WTC11 (cell line): Measurements from ENCODE around the gene RABGGTA.

ENCODE experiments used
- ETV6 ChIP-seq: sonication (generic); formaldehyde crosslinking; IDR thresholded peaks from 2 replicates; pipeline ENCODE4 v1.8.1; 2022; ENCODE audit warnings: mild to moderate bottlenecking, missing genetic modification reagents
- FOXJ3 ChIP-seq: sonication (generic); formaldehyde crosslinking; IDR thresholded peaks from 2 replicates; pipeline ENCODE4 v1.9.0; 2021; ENCODE audit warnings: missing genetic modification reagents, mild to moderate bottlenecking, borderline replicate concordance
- FOXK1 ChIP-seq: sonication (generic); formaldehyde crosslinking; IDR thresholded peaks from 2 replicates; pipeline ENCODE4 v1.8.0; 2022; ENCODE audit warnings: mild to moderate bottlenecking, moderate library complexity, missing genetic modification reagents
- IRF2 ChIP-seq: sonication (generic); formaldehyde crosslinking; IDR thresholded peaks from 2 replicates; pipeline ENCODE4 v1.8.0; 2022; ENCODE audit warnings: low read depth, missing genetic modification reagents, borderline replicate concordance
- NFYB ChIP-seq: sonication (generic); formaldehyde crosslinking; conservative IDR thresholded peaks from 2 replicates; pipeline ENCODE4 v1.8.0; 2022; ENCODE audit warnings: low read depth, missing genetic modification reagents
- TEAD4 ChIP-seq: sonication (generic); formaldehyde crosslinking; IDR thresholded peaks from 2 replicates; pipeline ENCODE4 v1.8.0; 2022; ENCODE audit warnings: mild to moderate bottlenecking, missing genetic modification reagents
- ZNF423 ChIP-seq: fragments of 250-450 bp; sonication (Bioruptor Pico); IDR thresholded peaks from 2 replicates; pipeline ENCODE4 v2.1.2; 2022; ENCODE audit warnings: mild to moderate bottlenecking, moderate library complexity
- TF ChIP-seq, protein P1 (sequence below): sonication (generic); formaldehyde crosslinking; IDR thresholded peaks from 2 replicates; pipeline ENCODE4 v1.8.1; 2023; ENCODE audit warnings: mild to moderate bottlenecking, missing genetic modification reagents, moderate library complexity
- TF ChIP-seq, protein P2 (sequence below): sonication (generic); formaldehyde crosslinking; IDR thresholded peaks from 2 replicates; pipeline ENCODE4 v1.8.1; 2023; ENCODE audit warnings: mild to moderate bottlenecking, moderate library complexity, missing genetic modification reagents
- TF ChIP-seq, protein P3 (sequence below): sonication (generic); formaldehyde crosslinking; conservative IDR thresholded peaks from 2 replicates; pipeline ENCODE4 v1.8.1; 2022; ENCODE audit warnings: mild to moderate bottlenecking, missing genetic modification reagents
- TF ChIP-seq, protein P4 (sequence below): fragments of 200-600 bp; IDR thresholded peaks from 2 replicates; pipeline ENCODE4 v1.8.0; 2022; ENCODE audit warnings: antibody characterized with exemption
- TF ChIP-seq, protein P5 (sequence below): fragments of 250-450 bp; sonication (Bioruptor Pico); conservative IDR thresholded peaks from 2 replicates; pipeline ENCODE4 v1.9.0; 2021; ENCODE audit warnings: mild to moderate bottlenecking
- TF ChIP-seq, protein P6 (sequence below): sonication (generic); formaldehyde crosslinking; IDR thresholded peaks from 2 replicates; pipeline ENCODE4 v1.8.1; 2022; ENCODE audit warnings: low read depth, mild to moderate bottlenecking, moderate library complexity, missing genetic modification reagents, borderline replicate concordance
- TF ChIP-seq, protein P7 (sequence below): sonication (generic); formaldehyde crosslinking; IDR thresholded peaks from 2 replicates; pipeline ENCODE4 v1.8.1; 2022; ENCODE audit warnings: missing genetic modification reagents, borderline replicate concordance

DNA sequence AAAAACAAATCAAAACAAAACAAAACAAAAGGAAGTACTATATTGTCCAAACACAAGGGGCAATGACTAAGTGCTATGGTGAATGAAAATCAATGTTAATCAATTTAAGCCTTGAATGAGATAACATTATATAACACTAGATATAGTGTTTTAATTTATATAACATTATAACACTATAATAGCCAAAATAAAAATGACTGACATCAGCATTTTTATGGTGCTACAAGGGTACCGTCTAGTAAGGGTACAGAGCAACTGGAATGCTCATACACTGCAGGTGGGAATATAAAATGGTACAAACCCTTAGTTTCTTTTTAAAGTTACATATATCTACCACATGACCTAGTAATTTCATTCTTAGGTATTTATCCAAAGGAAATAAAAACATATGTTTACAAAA lies 44.9 kb downstream of the RABGGTA start:
- TF ChIP-seq, protein P1, sequence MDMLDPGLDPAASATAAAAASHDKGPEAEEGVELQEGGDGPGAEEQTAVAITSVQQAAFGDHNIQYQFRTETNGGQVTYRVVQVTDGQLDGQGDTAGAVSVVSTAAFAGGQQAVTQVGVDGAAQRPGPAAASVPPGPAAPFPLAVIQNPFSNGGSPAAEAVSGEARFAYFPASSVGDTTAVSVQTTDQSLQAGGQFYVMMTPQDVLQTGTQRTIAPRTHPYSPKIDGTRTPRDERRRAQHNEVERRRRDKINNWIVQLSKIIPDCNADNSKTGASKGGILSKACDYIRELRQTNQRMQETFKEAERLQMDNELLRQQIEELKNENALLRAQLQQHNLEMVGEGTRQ (CRISPR knock-in tag), result no peak
- TF ChIP-seq ETV6 (CRISPR knock-in tag) (no peak), ZNF423 (CRISPR knock-in tag) (no peak), NFYB (no peak), FOXK1 (CRISPR knock-in tag) (no peak), IRF2 (no peak), FOXJ3 (CRISPR knock-in tag) (no peak), TEAD4 (CRISPR knock-in tag) (no peak)
- TF ChIP-seq, protein P2, sequence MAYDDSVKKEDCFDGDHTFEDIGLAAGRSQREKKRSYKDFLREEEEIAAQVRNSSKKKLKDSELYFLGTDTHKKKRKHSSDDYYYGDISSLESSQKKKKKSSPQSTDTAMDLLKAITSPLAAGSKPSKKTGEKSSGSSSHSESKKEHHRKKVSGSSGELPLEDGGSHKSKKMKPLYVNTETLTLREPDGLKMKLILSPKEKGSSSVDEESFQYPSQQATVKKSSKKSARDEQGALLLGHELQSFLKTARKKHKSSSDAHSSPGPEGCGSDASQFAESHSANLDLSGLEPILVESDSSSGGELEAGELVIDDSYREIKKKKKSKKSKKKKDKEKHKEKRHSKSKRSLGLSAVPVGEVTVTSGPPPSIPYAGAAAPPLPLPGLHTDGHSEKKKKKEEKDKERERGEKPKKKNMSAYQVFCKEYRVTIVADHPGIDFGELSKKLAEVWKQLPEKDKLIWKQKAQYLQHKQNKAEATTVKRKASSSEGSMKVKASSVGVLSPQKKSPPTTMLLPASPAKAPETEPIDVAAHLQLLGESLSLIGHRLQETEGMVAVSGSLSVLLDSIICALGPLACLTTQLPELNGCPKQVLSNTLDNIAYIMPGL, result no peak
- TF ChIP-seq, protein P3, sequence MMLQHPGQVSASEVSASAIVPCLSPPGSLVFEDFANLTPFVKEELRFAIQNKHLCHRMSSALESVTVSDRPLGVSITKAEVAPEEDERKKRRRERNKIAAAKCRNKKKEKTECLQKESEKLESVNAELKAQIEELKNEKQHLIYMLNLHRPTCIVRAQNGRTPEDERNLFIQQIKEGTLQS (CRISPR knock-in tag), result no peak
- TF ChIP-seq, protein P4, sequence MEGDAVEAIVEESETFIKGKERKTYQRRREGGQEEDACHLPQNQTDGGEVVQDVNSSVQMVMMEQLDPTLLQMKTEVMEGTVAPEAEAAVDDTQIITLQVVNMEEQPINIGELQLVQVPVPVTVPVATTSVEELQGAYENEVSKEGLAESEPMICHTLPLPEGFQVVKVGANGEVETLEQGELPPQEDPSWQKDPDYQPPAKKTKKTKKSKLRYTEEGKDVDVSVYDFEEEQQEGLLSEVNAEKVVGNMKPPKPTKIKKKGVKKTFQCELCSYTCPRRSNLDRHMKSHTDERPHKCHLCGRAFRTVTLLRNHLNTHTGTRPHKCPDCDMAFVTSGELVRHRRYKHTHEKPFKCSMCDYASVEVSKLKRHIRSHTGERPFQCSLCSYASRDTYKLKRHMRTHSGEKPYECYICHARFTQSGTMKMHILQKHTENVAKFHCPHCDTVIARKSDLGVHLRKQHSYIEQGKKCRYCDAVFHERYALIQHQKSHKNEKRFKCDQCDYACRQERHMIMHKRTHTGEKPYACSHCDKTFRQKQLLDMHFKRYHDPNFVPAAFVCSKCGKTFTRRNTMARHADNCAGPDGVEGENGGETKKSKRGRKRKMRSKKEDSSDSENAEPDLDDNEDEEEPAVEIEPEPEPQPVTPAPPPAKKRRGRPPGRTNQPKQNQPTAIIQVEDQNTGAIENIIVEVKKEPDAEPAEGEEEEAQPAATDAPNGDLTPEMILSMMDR, result no peak
- TF ChIP-seq, protein P5, sequence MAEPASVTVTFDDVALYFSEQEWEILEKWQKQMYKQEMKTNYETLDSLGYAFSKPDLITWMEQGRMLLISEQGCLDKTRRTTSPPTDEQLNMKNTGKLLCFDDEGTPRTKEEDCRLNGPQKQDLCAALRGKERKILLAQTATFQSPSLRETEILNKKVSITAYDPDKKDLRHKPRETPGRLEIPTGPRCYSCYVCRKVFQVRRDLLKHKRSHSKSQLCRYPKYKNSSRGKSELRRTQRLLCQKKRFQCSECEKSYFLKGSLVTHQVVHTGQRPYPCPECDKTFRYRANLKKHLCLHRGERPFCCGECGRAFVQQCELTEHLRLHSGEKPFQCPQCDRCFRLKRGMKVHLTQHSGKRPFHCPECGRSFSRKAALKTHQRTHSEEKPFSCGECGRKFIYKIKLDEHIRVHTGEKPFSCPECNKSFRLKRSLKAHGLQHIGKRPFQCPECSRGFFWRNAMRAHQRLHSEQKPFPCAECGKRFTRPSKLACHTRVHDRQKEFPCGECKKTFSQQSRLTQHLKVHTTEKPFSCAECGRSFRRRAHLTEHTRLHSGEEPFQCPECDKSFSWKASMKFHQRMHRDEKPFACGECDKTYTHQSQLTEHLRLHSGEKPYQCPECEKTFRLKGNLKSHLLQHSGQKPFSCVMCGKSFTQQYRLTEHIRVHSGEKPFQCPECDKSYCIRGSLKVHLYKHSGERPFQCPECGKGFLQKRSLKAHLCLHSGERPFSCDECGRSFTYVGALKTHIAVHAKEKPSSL, result no peak
- TF ChIP-seq, protein P6, sequence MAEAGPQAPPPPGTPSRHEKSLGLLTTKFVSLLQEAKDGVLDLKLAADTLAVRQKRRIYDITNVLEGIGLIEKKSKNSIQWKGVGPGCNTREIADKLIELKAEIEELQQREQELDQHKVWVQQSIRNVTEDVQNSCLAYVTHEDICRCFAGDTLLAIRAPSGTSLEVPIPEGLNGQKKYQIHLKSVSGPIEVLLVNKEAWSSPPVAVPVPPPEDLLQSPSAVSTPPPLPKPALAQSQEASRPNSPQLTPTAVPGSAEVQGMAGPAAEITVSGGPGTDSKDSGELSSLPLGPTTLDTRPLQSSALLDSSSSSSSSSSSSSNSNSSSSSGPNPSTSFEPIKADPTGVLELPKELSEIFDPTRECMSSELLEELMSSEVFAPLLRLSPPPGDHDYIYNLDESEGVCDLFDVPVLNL, result no peak
- TF ChIP-seq, protein P7, sequence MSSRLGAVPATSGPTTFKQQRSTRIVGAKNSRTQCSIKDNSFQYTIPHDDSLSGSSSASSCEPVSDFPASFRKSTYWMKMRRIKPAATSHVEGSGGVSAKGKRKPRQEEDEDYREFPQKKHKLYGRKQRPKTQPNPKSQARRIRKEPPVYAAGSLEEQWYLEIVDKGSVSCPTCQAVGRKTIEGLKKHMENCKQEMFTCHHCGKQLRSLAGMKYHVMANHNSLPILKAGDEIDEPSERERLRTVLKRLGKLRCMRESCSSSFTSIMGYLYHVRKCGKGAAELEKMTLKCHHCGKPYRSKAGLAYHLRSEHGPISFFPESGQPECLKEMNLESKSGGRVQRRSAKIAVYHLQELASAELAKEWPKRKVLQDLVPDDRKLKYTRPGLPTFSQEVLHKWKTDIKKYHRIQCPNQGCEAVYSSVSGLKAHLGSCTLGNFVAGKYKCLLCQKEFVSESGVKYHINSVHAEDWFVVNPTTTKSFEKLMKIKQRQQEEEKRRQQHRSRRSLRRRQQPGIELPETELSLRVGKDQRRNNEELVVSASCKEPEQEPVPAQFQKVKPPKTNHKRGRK (CRISPR knock-in tag), result no peak
